A172 (cell line): ENCODE data around the gene CDC42EP1. TPM values are rescaled to one million over a fixed set of nuclear protein-coding genes. Genes with fewer than 3 reads are reported as not detected.

Source experiments
- DNase-seq: peaks from one replicate; pipeline ENCODE4 v3.0.0-alpha.2; 2015; ENCODE audit warnings: low spot score
- total RNA-seq: library from RNA; depleted of rRNA; stranded (reverse); fragments of >200 nt; shearing (Covaris generic); gene quantifications from 2 replicates; pipeline ENCODE4 v1.2.3, GENCODE V29; 2014; rRNA removed

Gene CDC42EP1
- total RNA-seq, 1 experiment from 2014 or later: 18.2 TPM

GRCh38 chr22:37610480-37611129, 50.3 kb downstream of the CDC42EP1 start:
- no peak for DNase-seq

- no peak for DNase-seq
Observed at GRCh38 chr22:37611207-37611606, 50.9 kb downstream of the CDC42EP1 start.

DNA sequence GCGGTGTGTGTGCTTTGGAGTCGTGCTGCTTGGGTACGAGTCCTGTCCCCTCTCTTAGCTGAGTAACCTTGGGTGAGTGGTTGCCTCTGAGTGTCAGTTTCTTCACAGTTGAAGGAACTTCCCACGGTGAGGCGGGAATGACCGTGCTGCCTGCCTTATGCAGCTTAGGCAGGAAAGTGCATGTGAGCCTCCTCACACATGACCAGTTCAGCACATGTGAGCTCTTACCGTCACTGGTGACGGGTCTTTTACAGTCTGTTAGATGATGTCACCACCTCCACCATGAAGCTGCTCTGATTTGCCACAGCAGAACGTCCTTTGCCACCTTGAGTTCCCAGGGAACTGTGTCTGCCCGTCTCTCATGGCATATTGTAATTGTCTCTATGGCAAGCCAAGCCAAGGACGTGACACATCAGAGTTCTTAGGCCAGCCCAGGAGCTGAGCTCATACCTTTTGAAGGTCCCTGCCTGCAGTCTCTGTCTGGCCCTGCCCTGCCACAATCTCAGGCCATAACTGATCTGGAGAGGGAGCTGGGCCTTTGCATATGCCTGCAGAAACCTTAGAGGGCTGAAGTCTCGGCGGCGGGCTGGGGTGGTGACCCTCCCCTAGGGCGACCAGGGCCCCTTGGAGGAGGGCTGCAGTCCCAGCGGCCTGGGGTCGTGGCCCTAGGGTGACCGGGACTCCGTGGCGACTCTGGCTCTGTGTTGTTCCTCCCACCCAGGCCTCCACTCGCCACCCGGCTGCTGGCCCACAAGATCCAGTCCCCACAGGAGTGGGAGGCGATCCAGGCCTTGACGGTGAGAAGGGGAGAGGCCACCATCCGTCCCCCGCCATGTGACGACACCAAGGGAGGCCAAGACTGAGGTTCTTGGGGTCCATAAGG, 56.2 kb downstream of the CDC42EP1 start:
- no peak for DNase-seq

DNA sequence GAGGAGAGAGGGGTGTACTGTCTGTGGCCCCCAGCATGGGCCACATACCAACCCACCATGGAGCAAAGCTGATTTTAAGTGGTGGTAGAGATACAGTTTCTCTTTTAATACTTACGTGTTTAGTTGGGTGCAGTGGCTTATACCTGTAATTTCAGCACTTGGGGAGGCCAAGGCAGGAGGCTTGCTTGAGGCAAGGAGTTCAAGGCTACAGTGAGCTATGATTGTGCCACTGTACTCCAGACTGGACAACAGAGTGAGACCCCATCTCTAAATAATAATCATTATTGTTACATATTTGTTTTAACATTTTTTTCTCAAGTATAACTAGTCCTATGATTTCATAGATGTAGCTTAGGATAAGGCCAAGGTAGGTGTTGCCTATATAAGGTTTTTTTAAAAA, 57.2 kb downstream of the CDC42EP1 start:
- no peak for DNase-seq

- no peak for DNase-seq
Observed at GRCh38 chr22:37618072-37618656, 57.9 kb downstream of the CDC42EP1 start.

GRCh38 chr22:37618674-37619073, 58.4 kb downstream of the CDC42EP1 start:
- no peak for DNase-seq

Other genes with a start within 250 kb of the CDC42EP1 start
- 0.93 and 1.1 TPM in 2 replicates for gene ELFN2, start 133.0 kb upstream of the CDC42EP1 start, total RNA-seq
- gene MFNG, start 74.1 kb upstream of the CDC42EP1 start, total RNA-seq: 0.86 and 0.95 TPM in 2 replicates
- 20.4 and 41.0 TPM in 2 replicates for gene CARD10, start 41.1 kb upstream of the CDC42EP1 start, total RNA-seq
- gene LGALS2, start 19.6 kb downstream of the CDC42EP1 start, total RNA-seq: not detected in 2 replicates
- gene GGA1, start 48.4 kb downstream of the CDC42EP1 start, total RNA-seq: 18.6 and 24.0 TPM in 2 replicates
- 0.07 TPM in 1 of 2 replicates, not detected in the other for gene SH3BP1, start 79.2 kb downstream of the CDC42EP1 start, total RNA-seq
- 10.8 and 11.7 TPM in 2 replicates for gene PDXP, start 98.2 kb downstream of the CDC42EP1 start, total RNA-seq
- 3,374 and 3,537 TPM in 2 replicates for gene LGALS1, start 115.2 kb downstream of the CDC42EP1 start, total RNA-seq
- 24.2 and 56.1 TPM in 2 replicates for gene NOL12, start 125.9 kb downstream of the CDC42EP1 start, total RNA-seq
- gene TRIOBP, start 136.6 kb downstream of the CDC42EP1 start, total RNA-seq: 41.4 and 43.4 TPM in 2 replicates
- gene GCAT, start 247.5 kb downstream of the CDC42EP1 start, total RNA-seq: 8.8 and 11.4 TPM in 2 replicates